NCI-H1694 treated with DMSO at 0.1 percent for 48 hours (cell line): Measurements from ENCODE around the gene MDM1.

ENCODE experiments used
- DNase-seq: peaks from one replicate; lab custom pipeline; 2025; lab: John Stamatoyannopoulos, UW

MDM1 gene

GRCh38 chr12:68331869-68332727 lies at the start of gene MDM1:
Gene MDM1 (minus strand): TSS chr12:68332362. CDS start chr12:68332245, 117 bp downstream.
- DNase-seq = peak; percentile 95

- no peak for DNase-seq
Measured at GRCh38 chr12:68381476-68382219, 49.5 kb upstream of the MDM1 start.

GRCh38 chr12:68378872-68379606 lies 46.9 kb upstream of the MDM1 start:
- DNase-seq = no peak

- DNase-seq = no peak
Measured at GRCh38 chr12:68377881-68378280, 45.7 kb upstream of the MDM1 start.

GRCh38 chr12:68376901-68377300 lies 44.7 kb upstream of the MDM1 start:
- DNase-seq = no peak

GRCh38 chr12:68375756-68376695 lies 43.9 kb upstream of the MDM1 start:
- DNase-seq = peak; percentile 15

GRCh38 chr12:68374307-68374982 lies 42.3 kb upstream of the MDM1 start:
- DNase-seq = no peak

GRCh38 chr12:68370667-68371066 lies 38.5 kb upstream of the MDM1 start:
- no peak for DNase-seq

GRCh38 chr12:68370006-68370590 lies 37.9 kb upstream of the MDM1 start:
- no peak for DNase-seq

- no peak for DNase-seq
Measured at GRCh38 chr12:68368327-68368726, 36.2 kb upstream of the MDM1 start.

- DNase-seq = no peak
Measured at GRCh38 chr12:68367903-68368302, 35.7 kb upstream of the MDM1 start.

GRCh38 chr12:68367116-68367515 lies 35.0 kb upstream of the MDM1 start:
- no peak for DNase-seq

GRCh38 chr12:68364893-68365725 lies 32.9 kb upstream of the MDM1 start:
- no peak for DNase-seq

- DNase-seq = no peak
Measured at GRCh38 chr12:68364328-68364727, 32.2 kb upstream of the MDM1 start.

- DNase-seq = no peak
Measured at GRCh38 chr12:68361953-68362352, 29.8 kb upstream of the MDM1 start.

- no peak for DNase-seq
Measured at GRCh38 chr12:68359674-68360073, 27.5 kb upstream of the MDM1 start.

GRCh38 chr12:68358532-68359485 lies 26.6 kb upstream of the MDM1 start:
- peak; percentile 18 for DNase-seq

GRCh38 chr12:68356986-68357385 lies 24.8 kb upstream of the MDM1 start:
- DNase-seq = no peak
